Measurements from ENCODE around the gene LAGE3.

The LAGE3 gene

DNA sequence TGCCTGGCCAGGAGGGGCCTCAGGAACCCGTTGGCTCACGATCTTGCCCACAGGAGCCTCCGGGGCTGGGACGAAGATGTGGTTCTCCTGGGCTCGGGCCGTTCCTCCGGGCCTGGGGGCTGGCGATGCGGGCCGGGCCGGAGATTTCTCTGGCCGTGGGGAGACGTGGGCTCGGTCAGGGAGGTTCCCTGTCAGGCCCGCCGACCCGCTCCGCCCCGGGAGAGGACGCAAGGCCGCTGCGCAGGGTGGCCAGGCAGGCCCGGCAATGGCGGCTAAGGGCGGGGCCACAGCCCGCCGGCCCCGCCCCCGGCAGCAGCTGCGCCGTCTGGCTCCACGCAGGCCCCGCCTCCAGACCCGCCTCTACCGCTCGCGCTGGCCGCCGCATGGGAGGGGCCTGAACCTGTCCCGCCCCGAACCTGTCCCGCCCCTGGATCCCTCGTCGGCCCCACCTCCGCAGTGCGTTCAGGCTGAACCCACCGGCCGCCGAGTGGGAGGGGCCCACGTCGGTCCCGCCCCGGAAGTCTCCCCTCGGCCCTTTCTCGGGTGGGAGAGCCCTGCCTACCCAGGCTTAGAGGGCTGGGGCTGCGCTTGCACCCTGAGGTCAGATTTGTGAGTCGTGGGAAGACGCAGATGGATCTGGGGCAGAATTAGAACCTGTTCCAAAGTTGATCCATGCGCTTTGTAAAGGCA is 37.0 kb upstream of the LAGE3 start, which contains the start of gene FAM3A:
FAM3A (minus strand) TSS at position 267 of the 690 bp plus-strand sequence. CDS start 460 bp downstream, outside the sequence.
- peak within 1 kb of the TSS; percentile 86 for H3K27ac ChIP-seq
- TF ChIP-seq, protein P1, sequence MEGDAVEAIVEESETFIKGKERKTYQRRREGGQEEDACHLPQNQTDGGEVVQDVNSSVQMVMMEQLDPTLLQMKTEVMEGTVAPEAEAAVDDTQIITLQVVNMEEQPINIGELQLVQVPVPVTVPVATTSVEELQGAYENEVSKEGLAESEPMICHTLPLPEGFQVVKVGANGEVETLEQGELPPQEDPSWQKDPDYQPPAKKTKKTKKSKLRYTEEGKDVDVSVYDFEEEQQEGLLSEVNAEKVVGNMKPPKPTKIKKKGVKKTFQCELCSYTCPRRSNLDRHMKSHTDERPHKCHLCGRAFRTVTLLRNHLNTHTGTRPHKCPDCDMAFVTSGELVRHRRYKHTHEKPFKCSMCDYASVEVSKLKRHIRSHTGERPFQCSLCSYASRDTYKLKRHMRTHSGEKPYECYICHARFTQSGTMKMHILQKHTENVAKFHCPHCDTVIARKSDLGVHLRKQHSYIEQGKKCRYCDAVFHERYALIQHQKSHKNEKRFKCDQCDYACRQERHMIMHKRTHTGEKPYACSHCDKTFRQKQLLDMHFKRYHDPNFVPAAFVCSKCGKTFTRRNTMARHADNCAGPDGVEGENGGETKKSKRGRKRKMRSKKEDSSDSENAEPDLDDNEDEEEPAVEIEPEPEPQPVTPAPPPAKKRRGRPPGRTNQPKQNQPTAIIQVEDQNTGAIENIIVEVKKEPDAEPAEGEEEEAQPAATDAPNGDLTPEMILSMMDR (conservative IDR thresholded peaks at IDR 0.05): no peak

DNA sequence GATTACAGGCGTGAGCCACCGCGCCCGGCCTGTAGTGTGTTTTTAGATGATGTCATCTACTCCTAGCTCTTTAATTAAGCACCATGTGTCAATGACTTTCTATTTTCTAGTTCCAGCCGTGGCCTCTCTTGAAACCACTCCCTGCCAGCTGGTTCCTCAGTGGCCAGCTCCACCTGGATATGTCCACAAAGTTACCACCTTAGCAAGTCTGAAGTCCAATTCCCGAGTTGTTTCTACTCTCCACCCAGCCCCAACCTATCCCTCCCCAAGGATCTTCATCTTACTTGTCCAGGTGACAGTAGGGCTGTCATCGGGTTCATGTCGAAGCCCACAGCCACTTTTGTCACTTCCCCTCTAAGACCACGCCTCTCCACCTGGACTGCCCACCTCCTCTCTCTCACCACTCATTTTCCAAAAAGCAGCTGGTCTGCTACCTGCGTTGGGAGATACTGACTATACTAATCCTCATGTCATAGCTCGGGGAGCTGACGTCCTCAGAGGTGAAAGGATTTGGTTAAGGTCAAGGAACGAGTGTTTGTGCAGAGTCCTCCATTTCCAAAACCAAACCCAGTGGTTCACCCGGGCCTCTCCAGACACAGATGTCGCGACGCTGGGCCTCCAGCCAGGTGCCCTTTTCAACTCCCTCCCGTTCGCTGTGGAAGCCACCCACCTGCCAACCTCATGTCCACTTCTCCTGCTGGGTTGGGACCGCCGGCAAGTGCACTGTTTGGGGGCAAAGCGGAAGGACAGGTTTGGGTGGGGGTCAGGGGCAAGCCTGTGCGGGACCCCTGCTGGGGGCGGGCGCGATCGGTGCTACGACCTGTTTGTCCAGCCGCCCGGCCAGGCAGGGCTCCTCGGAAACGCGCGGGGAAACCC is 36.2 kb upstream of the LAGE3 start:
- H3K27ac ChIP-seq: peak overlapping the region; percentile 86
- TF ChIP-seq, protein P1 (conservative IDR thresholded peaks at IDR 0.05): no peak

DNA sequence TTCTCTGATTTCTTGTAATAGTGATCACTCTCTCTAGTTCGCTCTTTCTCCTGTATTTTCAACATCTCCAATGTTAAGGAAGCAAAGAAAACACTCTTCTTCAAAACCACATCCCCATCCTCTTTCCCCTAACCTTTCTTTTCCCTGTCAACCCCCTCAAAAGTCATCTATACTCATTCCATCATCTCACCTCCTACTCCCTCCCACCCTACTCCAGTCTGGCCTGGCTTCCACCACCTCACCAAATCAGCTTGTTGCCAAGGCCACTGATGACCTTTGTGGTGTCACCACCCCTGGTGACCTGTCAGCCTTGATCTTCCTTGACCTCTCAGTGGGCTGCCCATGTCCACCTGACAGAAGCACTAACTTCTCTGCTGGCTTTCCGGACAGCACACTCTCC is 34.6 kb upstream of the LAGE3 start:
- TF ChIP-seq, protein P1 (conservative IDR thresholded peaks at IDR 0.05): no peak
- H3K27ac ChIP-seq: no peak overlapping the region

DNA sequence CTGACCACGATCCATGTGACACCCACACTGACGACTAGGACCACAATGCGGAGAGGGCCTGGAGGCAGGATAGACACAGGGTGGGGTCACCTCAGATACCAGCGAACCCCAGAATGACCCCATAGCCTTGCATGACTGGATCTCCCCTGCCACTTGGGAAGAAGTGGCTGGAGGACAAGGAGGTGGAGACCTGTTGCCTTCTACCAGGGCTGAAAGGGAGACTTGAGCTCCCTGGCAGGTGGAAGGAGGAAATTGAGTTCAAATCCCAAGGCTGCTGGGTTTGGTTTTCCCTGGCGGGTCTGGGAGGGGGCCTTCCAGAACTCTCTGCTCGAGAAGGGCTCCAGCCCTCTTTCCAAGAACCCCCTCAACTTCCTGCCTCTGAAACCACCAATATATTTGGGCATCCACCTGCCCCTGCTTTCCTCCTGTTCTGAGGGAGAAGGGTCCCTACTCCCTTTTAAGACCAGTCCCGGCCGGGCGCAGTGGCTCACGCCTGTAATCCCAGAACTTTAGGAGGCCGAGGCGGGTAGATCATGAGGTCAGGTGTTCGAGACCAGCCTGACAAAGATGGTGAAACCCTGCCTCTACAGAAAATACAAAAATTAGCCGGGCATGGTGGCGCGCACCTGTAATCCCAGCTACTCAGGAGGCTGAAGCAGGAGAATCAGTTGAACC is 33.9 kb upstream of the LAGE3 start:
- TF ChIP-seq, protein P1 (conservative IDR thresholded peaks at IDR 0.05): no peak
- no peak overlapping the region for H3K27ac ChIP-seq

DNA sequence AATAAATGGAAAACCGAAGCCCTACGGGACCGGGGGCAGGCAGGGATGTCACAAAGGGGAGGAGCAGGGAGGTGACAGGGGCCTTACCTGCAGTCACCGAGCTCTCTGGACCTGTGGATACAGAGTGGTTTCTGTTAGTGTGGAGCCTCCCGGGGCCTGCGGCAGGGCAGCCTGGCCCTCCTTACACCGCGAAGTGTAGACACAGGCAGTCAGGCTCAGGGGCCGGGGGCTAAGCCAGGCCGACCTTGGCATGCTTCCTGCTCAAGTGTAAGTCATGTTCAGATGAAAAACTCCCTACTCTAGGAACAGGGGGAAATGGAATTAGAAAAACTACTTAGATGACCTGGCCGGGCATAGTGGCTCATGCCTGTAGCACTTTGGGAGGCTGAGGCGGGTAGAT is 32.7 kb upstream of the LAGE3 start:
- TF ChIP-seq, protein P1 (conservative IDR thresholded peaks at IDR 0.05): no peak
- H3K27ac ChIP-seq: no peak overlapping the region

DNA sequence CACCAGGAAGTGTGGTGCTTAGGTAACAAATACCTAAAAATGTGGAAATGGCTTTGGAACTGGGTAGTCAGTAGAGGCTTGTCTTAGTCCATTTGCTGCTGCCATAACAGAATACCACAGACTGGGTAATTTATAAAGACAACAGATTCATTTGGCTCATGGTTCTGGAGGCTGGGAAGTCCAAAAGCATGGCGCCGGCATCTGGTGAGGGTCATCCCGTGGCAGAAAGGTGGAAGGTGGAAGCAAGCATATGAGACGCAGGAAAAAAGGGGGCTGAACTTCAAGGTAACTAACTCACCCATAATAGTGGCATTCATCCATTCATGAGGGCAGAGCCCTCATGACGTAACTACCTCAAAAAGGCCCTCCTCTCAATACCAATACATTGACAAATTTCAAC is 30.4 kb upstream of the LAGE3 start:
- TF ChIP-seq, protein P1 (conservative IDR thresholded peaks at IDR 0.05): no peak

DNA sequence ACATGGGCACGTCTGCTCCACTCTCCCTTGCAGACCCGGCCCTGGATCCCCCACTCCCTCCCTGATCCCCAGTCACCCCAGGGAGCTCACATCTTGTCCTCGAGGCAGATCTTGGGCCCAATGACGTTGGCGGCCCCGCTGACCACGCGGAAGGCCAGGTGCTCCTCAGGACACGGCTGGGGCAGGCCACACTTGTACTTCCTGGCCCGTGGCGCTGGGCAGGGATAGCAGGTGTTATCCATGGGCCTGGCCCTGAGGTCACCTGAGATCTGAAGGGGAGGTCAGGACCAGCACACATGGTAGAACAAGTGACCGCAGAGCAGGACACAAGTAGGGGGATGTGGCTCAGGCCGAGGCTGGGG is 29.3 kb upstream of the LAGE3 start:
- TF ChIP-seq, protein P1 (conservative IDR thresholded peaks at IDR 0.05): no peak
- no peak overlapping the region for H3K27ac ChIP-seq

More for the DNA sequence above, 30.4 kb upstream of the LAGE3 start:
- H3K27ac ChIP-seq: no peak overlapping the region
